ENCODE measurements around the gene CEBPZ. TPM values are rescaled to one million over a fixed set of nuclear protein-coding genes. Genes with fewer than 3 reads are reported as not detected.

Gene CEBPZ
- total and polyA plus RNA-seq, 2 of the 13 experiments (the other 11 are each of a cell fraction or from before 2014, with no cell fraction given): 14.4 to 117 TPM

DNA sequence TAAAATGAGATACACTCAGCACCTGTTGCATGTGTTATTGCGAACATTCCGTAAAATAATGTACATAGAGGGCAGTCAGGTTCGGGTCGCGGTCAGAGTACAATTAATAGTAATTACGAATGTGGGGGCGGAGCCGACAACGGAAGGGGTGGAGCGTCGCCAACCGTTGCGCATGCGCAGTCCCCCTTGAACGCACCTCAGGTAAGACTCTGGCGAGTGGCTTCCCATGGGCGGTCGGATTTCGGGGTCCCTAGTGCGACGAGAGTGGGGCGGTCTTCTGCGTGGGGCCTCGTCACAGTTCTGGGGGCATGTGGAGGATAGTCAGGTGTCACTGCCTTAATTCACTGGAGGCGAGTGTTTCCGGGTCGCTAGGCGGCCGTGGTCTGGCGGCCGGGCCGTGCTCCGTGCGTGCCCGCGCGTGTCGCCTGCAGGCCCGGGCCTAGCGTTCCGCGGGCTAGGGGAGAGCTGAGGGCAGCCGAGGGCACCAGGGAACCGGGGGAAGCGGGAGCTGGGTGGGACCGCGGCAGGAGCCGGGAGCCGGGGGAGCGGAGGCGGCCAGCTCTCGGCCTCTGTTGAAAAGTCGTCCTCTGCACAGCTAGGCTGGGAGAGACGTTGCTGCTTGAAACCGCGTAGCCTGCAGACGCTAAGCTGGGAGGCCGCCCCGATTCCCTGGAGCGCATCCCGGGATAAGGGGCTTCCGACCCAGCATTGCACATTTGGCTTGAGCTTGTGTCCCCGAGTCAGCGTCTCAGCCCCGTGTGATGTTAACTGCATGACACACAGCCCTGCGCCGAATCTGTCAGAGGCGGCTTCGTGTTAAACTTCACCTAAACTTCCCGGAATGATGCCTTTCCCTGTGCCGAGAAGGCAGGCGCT lies 34.8 kb downstream of the CEBPZ start, which contains the start of gene CEBPZOS (continued):
- TF ChIP-seq, protein P1, sequence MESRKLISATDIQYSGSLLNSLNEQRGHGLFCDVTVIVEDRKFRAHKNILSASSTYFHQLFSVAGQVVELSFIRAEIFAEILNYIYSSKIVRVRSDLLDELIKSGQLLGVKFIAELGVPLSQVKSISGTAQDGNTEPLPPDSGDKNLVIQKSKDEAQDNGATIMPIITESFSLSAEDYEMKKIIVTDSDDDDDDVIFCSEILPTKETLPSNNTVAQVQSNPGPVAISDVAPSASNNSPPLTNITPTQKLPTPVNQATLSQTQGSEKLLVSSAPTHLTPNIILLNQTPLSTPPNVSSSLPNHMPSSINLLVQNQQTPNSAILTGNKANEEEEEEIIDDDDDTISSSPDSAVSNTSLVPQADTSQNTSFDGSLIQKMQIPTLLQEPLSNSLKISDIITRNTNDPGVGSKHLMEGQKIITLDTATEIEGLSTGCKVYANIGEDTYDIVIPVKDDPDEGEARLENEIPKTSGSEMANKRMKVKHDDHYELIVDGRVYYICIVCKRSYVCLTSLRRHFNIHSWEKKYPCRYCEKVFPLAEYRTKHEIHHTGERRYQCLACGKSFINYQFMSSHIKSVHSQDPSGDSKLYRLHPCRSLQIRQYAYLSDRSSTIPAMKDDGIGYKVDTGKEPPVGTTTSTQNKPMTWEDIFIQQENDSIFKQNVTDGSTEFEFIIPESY (CRISPR knock-in tag; IDR thresholded peaks at IDR 0.05): no peak
- TF ChIP-seq SYNCRIP (IDR thresholded peaks at IDR 0.05; ENCODE audit: insufficient read depth, low read depth, low read length) (no peak), MTA1 (CRISPR knock-in tag; IDR thresholded peaks at IDR 0.05; ENCODE audit: borderline replicate concordance) (peak; percentile 97), MAFK (conservative IDR thresholded peaks at IDR 0.05 in 1 of 2, IDR thresholded peaks at IDR 0.05 in 1 of 2; ENCODE audit: low read length in 2 of 2) (no peak), MLLT10 (CRISPR knock-in tag; IDR thresholded peaks at IDR 0.05) (no peak), ZNF260 (CRISPR knock-in tag; IDR thresholded peaks at IDR 0.05; ENCODE audit: borderline replicate concordance, low read depth) (no peak), ATF7 (IDR thresholded peaks at IDR 0.05) (no peak), ATF7 (CRISPR knock-in tag; IDR thresholded peaks at IDR 0.05) (no peak), ZNF598 (CRISPR knock-in tag; IDR thresholded peaks at IDR 0.05; ENCODE audit: borderline replicate concordance) (peak; percentile 98; the same call in 1 of the 2 replicates), ZNF343 (CRISPR knock-in tag; IDR thresholded peaks at IDR 0.05) (peak; percentile 90), ZNF367 (CRISPR knock-in tag; IDR thresholded peaks at IDR 0.05; ENCODE audit: borderline replicate concordance) (no peak; the same call in 1 of the 2 replicates), ZNF543 (CRISPR knock-in tag; IDR thresholded peaks at IDR 0.05) (peak; percentile 93), THAP11 (CRISPR knock-in tag; IDR thresholded peaks at IDR 0.05) (peak; percentile 74), ZBTB20 (CRISPR knock-in tag; IDR thresholded peaks at IDR 0.05; ENCODE audit: borderline replicate concordance, low read depth) (peak; percentile 74)
- TF ChIP-seq, protein P2, sequence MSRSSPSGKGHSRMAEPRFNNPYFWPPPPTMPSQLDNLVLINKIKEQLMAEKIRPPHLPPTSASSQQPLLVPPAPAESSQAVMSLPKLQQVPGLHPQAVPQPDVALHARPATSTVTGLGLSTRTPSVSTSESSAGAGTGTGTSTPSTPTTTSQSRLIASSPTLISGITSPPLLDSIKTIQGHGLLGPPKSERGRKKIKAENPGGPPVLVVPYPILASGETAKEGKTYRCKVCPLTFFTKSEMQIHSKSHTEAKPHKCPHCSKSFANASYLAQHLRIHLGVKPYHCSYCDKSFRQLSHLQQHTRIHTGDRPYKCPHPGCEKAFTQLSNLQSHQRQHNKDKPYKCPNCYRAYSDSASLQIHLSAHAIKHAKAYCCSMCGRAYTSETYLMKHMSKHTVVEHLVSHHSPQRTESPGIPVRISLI (CRISPR knock-in tag; IDR thresholded peaks at IDR 0.05; ENCODE audit: borderline replicate concordance): no peak
- TF ChIP-seq, protein P3, sequence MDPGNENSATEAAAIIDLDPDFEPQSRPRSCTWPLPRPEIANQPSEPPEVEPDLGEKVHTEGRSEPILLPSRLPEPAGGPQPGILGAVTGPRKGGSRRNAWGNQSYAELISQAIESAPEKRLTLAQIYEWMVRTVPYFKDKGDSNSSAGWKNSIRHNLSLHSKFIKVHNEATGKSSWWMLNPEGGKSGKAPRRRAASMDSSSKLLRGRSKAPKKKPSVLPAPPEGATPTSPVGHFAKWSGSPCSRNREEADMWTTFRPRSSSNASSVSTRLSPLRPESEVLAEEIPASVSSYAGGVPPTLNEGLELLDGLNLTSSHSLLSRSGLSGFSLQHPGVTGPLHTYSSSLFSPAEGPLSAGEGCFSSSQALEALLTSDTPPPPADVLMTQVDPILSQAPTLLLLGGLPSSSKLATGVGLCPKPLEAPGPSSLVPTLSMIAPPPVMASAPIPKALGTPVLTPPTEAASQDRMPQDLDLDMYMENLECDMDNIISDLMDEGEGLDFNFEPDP (CRISPR knock-in tag; conservative IDR thresholded peaks at IDR 0.05): no peak
